HUES6 (cell line): ENCODE data around the gene NAA40.

Source experiments
- H3K27ac ChIP-seq: 2 replicates; pipeline ENCODE4 v1.7.0; 2013; ENCODE audit warnings: low read depth, mild to moderate bottlenecking, low read length, inconsistent platforms
- H3K27me3 ChIP-seq: 2 replicates; pipeline ENCODE4 v1.6.1; 2013; ENCODE audit warnings: low read length; ENCODE audit not compliant: control insufficient read depth, insufficient read depth
- H3K36me3 ChIP-seq: 2 replicates; pipeline ENCODE4 v1.6.1; 2013; ENCODE audit warnings: low read length; ENCODE audit not compliant: control insufficient read depth, insufficient read depth
- H3K4me1 ChIP-seq: 2 replicates; pipeline ENCODE4 v1.6.1; 2013; ENCODE audit warnings: low read length; ENCODE audit not compliant: control insufficient read depth, insufficient read depth
- H3K4me3 ChIP-seq: 2 replicates; pipeline ENCODE4 v1.5.1; 2013; ENCODE audit warnings: low read depth, low read length
- H3K9ac ChIP-seq: one replicate; pipeline ENCODE4 v1.6.1; 2013; ENCODE audit warnings: mild to moderate bottlenecking, low read length
- H3K9me3 ChIP-seq: 2 replicates; pipeline ENCODE4 v1.6.1; 2013; ENCODE audit warnings: low read depth, low read length; ENCODE audit not compliant: control insufficient read depth, insufficient read depth

Gene NAA40

DNA sequence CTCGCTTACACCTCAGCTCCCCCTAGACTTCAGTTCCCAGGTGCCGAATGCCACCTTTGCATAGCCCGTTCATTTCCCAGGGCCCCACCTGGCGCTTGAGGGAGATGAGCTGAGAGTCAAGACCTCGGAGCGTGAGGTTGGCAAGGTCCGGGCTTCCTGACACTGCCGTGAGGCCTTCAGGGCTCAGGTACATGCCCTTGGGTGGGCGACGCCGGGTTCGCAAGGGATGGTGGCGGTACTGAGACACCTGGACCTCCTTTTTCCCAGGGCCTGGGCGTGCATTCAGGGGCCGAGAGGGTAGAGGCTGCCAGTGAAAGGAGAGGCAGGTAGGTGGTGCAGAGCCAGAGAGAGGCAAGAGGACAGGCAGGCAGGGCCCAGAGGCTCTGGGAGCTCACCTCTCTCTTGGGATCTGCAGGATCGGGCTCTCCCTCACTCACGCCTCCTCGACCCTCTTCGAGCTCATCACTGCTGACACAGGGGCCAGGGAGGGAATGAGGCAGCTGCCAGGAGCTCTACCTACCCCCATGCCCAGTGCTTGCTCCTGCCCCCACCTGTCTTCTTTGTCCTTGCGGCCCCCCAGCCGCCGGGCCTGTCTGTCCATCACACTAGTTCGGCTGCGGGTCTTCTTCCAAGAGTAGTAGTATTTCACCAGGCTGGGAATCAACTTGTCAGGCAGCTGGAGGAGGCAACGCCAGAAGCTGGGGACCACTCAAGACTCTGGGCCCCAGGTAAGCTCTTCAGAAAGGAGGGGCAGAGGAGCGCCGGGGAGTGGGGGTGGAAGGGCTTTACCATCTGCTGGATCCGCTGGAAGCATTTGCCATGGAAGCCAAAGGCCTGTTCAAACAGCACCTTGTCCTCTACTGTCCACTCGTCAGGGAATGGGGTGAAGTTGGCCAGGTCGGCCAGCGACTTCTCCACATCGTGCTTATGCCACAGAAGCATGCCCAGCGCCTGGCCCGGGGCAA is 24.7 kb upstream of the NAA40 start:
- Histone ChIP-seq H3K4me1 (peaks cover 36% of the 10 kb centered on the region), H3K4me3 (no peak overlapping the region; the same call in 1 of the 2 replicates), H3K27me3 (no peaks in the 10 kb centered on the region), H3K9me3 (no peaks in the 10 kb centered on the region), H3K27ac (no peak overlapping the region), H3K9ac (no peak overlapping the region), H3K36me3 (peaks cover 27% of the 10 kb centered on the region)

DNA sequence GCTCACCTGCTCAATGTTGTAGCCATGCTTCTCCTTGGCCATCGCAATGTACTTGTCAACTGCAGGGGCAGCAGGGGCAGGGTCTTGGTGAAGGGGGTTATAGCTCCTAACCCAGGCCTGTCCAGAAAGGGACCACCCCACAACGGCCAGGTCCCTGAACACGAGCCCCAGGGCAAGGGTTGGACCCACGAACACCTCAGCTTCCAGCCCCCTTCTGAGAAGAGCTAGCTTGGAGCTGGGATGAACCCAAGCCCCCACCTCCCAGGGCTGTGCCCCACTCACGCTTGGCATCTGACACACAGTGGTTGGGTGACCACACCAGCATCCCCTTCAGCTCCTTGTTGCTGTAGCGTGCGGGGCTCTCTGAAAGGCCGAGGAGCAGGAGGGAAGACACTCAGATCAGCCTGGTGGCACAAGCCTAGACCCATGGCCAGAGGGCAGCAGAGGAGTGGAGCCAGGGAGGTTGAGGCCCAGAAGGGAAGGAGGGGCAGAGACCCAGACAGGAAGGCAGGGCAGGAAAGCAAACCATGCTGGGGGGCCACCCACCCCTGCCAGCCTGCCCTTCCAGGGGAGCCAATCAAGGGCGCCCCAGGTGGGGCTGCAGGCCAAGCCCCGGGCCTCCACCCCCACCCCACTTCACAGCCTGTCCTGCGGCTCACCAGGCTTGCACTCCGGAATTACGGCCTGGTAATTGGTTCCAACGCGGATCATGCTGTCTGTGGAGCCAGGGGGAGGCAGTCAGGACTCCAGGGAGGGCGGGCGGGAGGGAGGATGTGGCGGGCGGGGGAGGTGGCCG is 23.7 kb upstream of the NAA40 start:
- no peaks in the 10 kb centered on the region for H3K9me3 ChIP-seq
- H3K4me3 ChIP-seq: peak overlapping the region; percentile 96
- H3K4me1 ChIP-seq: peaks cover 33% of the 10 kb centered on the region
- H3K27me3 ChIP-seq: no peaks in the 10 kb centered on the region
- H3K9ac ChIP-seq: peak overlapping the region; percentile 51
- H3K27ac ChIP-seq: no peak overlapping the region
- H3K36me3 ChIP-seq: peaks cover 27% of the 10 kb centered on the region

DNA sequence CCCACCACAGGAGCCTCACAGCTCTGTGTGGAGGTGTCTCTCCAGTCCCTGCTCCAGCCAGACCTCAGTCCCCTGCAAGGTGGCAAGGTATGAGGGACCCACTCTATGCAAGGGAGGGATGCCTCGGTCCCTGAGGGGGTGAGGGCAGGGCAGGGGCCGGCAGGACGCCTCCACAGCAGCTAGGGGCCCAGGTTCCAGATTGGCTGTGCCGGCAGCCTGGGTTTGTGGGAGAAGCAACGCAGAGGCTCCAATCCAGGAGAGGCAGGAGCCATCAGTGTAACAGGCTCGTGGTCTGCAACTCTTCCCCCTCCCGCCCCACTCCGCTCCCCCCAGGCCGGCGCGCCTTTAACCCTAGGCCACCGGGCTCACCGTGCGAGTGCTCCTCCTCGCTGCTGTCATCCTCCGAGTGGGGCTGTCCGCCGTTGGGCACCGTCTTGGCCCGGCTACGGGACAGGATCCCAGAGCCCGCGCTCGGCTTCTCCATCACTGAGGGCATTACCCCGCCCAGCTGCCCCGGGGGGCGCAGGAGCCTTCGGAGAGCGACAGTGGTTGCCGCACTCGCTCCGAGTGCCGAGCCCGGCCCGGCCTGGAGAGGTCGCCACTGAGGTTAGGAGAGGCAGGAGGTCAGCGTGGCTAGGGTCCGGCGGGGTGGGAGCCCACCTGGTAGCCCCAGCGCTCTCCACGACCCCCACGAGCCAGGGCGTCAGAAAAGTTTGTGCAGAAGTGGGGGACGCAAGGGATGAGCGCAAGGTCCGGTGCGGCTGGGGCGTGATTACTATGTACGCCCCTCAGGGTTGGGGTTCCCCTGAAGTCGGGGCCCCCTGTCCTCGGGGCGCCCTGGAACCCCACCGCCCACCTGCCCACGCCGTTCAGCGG is 22.6 kb upstream of the NAA40 start:
- Histone ChIP-seq H3K9me3 (no peaks in the 10 kb centered on the region), H3K9ac (peak overlapping the region; percentile 93), H3K27me3 (no peaks in the 10 kb centered on the region), H3K27ac (peak overlapping the region; percentile 91; the same call in 1 of the 2 replicates), H3K36me3 (peaks cover 27% of the 10 kb centered on the region), H3K4me1 (peaks cover 33% of the 10 kb centered on the region), H3K4me3 (peak overlapping the region; percentile 96)

DNA sequence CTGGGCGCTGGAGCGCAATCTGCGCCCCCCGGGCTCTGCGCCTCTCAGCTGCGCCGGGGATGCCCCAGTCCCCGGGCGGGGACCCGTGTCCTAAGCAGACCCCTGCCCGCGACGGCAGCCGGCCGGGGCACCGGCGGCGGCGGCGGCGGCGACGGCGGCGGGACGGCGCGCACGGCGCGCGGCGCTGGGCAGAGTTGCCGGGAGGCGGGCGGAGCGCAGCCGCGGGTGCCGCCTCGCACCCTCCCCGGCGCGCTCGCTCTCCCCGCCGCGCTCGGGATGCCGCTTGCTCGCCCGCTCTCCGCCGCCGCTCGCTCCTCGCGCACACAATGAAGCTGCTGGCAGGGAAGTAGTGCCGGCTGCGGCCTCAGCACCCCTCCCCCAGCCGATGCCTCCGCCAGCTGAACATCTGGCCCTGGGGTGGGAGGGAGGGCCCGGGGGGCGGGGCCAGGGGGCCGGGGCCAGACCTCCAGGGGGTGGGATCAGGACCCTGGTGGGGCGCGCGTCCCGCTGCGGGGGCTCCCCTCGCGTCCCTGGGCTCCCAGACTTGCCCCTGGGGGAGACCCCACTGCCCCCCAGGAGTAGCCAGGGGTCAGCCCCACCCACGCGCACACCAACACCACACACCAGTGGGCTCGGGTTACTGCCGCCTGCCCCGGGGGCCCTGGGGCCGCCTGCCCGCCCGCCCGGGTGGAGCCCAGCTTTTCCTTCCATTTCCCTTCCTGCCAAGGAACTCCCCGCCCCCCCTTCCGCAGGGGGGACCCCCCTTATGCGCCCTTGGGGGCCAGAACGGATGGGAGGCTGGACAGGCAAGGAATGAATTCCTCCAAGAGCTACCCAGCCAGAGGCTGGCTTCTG is 21.7 kb upstream of the NAA40 start, which contains the start of gene RCOR2:
RCOR2 (minus strand) TSS at position 328 of the 855 bp plus-strand sequence. CDS start 708 bp downstream, outside the sequence.
- Histone ChIP-seq H3K9me3 (peaks cover 6% of the 10 kb centered on the region; the same call in 1 of the 2 replicates), H3K4me1 (peaks cover 32% of the 10 kb centered on the region), H3K36me3 (peaks cover 26% of the 10 kb centered on the region), H3K4me3 (peak within 1 kb of the TSS; percentile 96), H3K9ac (peak within 1 kb of the TSS; percentile 93), H3K27ac (peak within 1 kb of the TSS; percentile 99), H3K27me3 (no peaks in the 10 kb centered on the region)

GRCh38 chr11:63917692-63918506 is 20.9 kb upstream of the NAA40 start:
- Histone ChIP-seq H3K9ac (peak overlapping the region; percentile 95), H3K36me3 (peaks cover 18% of the 10 kb centered on the region), H3K4me3 (peak overlapping the region; percentile 55), H3K9me3 (peaks cover 8% of the 10 kb centered on the region; the same call in 1 of the 2 replicates), H3K27me3 (no peaks in the 10 kb centered on the region), H3K27ac (peak overlapping the region; percentile 99), H3K4me1 (peaks cover 32% of the 10 kb centered on the region)

- Histone ChIP-seq H3K9ac (peak overlapping the region; percentile 95), H3K4me3 (peak overlapping the region; percentile 55), H3K27ac (peak overlapping the region; percentile 99), H3K9me3 (peaks cover 8% of the 10 kb centered on the region; the same call in 1 of the 2 replicates), H3K4me1 (peaks cover 32% of the 10 kb centered on the region), H3K36me3 (peaks cover 15% of the 10 kb centered on the region), H3K27me3 (peaks cover 5% of the 10 kb centered on the region; the same call in 1 of the 2 replicates)
These were observed 20.2 kb upstream of the NAA40 start for GRCh38 chr11:63918507-63919191.

- Histone ChIP-seq H3K36me3 (peaks cover 7% of the 10 kb centered on the region), H3K27me3 (peaks cover 5% of the 10 kb centered on the region; the same call in 1 of the 2 replicates), H3K9ac (peak overlapping the region; percentile 95), H3K9me3 (peaks cover 8% of the 10 kb centered on the region; the same call in 1 of the 2 replicates), H3K4me3 (peak overlapping the region; percentile 60), H3K27ac (peak overlapping the region; percentile 99), H3K4me1 (peaks cover 32% of the 10 kb centered on the region)
These were observed 19.3 kb upstream of the NAA40 start for GRCh38 chr11:63919267-63920125.

- H3K9ac ChIP-seq: peak overlapping the region; percentile 95
- no peaks in the 10 kb centered on the region for H3K36me3 ChIP-seq
- H3K9me3 ChIP-seq: peaks cover 8% of the 10 kb centered on the region; the same call in 1 of the 2 replicates
- peak overlapping the region; percentile 99 for H3K27ac ChIP-seq
- H3K4me1 ChIP-seq: peaks cover 29% of the 10 kb centered on the region
- peaks cover 9% of the 10 kb centered on the region for H3K27me3 ChIP-seq
- peak overlapping the region; percentile 60 for H3K4me3 ChIP-seq
These were observed 18.5 kb upstream of the NAA40 start for GRCh38 chr11:63920126-63920938.
